A673 (cell line): ENCODE data around the gene CD69.

Source experiments
- CTCF ChIP-seq: fragments of 300-800, 200-600 bp; sonication (generic); conservative IDR thresholded peaks from 2 replicates; pipeline ENCODE4 v1.5.1; 2017; ENCODE audit warnings: low read depth, mild to moderate bottlenecking, antibody characterized with exemption, low read length, moderate library complexity, mixed read lengths
- EZH2 ChIP-seq: fragments of 200-600 bp; sonication (generic); IDR thresholded peaks from 2 replicates; pipeline ENCODE4 v1.6.1; 2017; ENCODE audit warnings: borderline replicate concordance, low read depth, mild to moderate bottlenecking, mixed read lengths, antibody characterized with exemption, low read length; ENCODE audit not compliant: poor library complexity, severe bottlenecking

DNA sequence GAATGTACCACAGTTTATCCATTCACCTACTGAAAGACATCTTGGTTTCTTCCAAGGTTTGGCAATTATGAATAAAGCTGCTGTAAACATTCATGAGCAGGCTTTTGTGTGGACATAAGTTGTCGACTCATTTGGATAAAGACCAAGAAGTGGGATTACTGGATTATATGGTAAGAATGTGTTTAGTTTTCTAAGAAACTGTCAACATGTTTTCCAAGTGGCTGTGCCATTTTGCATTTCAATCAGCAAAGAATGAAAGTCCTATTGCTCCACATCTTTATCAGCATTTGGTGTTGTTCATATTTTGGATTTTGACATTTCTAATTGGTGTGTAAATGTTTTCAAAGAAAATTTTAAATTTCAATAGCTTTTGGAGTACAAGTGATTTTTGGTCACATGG lies 39.3 kb upstream of the CD69 start:
- no peak for TF ChIP-seq CTCF
- TF ChIP-seq EZH2, result no peak
